ENCODE measurements around the gene PSPC1. TPM values are rescaled to one million over a fixed set of nuclear protein-coding genes. Genes with fewer than 3 reads are reported as not detected.
"Not testable (repeated sequence)": the region's sequence is repeated elsewhere in the genome, so short reads cannot be mapped to it uniquely, and the experiment has no call there.

Gene PSPC1
- total and polyA plus RNA-seq, 3 experiments from 2014 or later = 33.0 to 112 (median 104) TPM

GRCh38 chr13:19709039-19709438, 73.7 kb downstream of the PSPC1 start:
- CTCF ChIA-PET; H3K27ac ChIP-seq (ENCODE audit: low read depth, low read length); DNase-seq; H3K9me3 ChIP-seq (ENCODE audit: low read length); H3K9me3 Mint-ChIP-seq; H3K27ac Mint-ChIP-seq; H3K4me3 ChIP-seq (ENCODE audit: low read length); H3K36me3 ChIP-seq (ENCODE audit: insufficient read depth, low read length); H3K27me3 ChIP-seq (ENCODE audit: insufficient read depth, low read length, poor library complexity, severe bottlenecking); H3K27me3 Mint-ChIP-seq; POLR2A ChIA-PET; H3K4me3 Mint-ChIP-seq; H3K4me1 ChIP-seq (ENCODE audit: insufficient read depth, low read length): not testable (repeated sequence)
- Mint-ChIP-seq H3K36me3 (peaks cover 0 to 34% (median 0%) of the 10 kb centered on the region in 3 donors), H3K4me1 (peaks cover 18 to 55% (median 44%) of the 10 kb centered on the region in 3 donors)

- H3K4me3 Mint-ChIP-seq; H3K9me3 ChIP-seq (ENCODE audit: low read length); POLR2A ChIA-PET; H3K9me3 Mint-ChIP-seq; H3K4me3 ChIP-seq (ENCODE audit: low read length); CTCF ChIA-PET; H3K27ac ChIP-seq (ENCODE audit: low read depth, low read length); H3K36me3 ChIP-seq (ENCODE audit: insufficient read depth, low read length); H3K27me3 Mint-ChIP-seq; H3K27ac Mint-ChIP-seq; H3K4me1 ChIP-seq (ENCODE audit: insufficient read depth, low read length); H3K27me3 ChIP-seq (ENCODE audit: insufficient read depth, low read length, poor library complexity, severe bottlenecking); DNase-seq: not testable (repeated sequence)
- H3K4me1 Mint-ChIP-seq = peaks cover 17 to 46% (median 29%) of the 10 kb centered on the region in 3 donors
- peaks cover 0 to 39% (median 3%) of the 10 kb centered on the region in 3 donors for H3K36me3 Mint-ChIP-seq
Observed at GRCh38 chr13:19704256-19704655, 78.5 kb downstream of the PSPC1 start.

GRCh38 chr13:19701619-19702018, 81.1 kb downstream of the PSPC1 start:
- Mint-ChIP-seq H3K36me3 (peaks cover 0 to 42% (median 3%) of the 10 kb centered on the region in 3 donors), H3K4me1 (peaks cover 18 to 47% (median 28%) of the 10 kb centered on the region in 3 donors)
- H3K4me3 ChIP-seq (ENCODE audit: low read length); CTCF ChIA-PET; H3K9me3 Mint-ChIP-seq; H3K9me3 ChIP-seq (ENCODE audit: low read length); H3K36me3 ChIP-seq (ENCODE audit: insufficient read depth, low read length); H3K27me3 Mint-ChIP-seq; DNase-seq; H3K4me3 Mint-ChIP-seq; H3K27ac Mint-ChIP-seq; POLR2A ChIA-PET; H3K4me1 ChIP-seq (ENCODE audit: insufficient read depth, low read length); H3K27me3 ChIP-seq (ENCODE audit: insufficient read depth, low read length, poor library complexity, severe bottlenecking); H3K27ac ChIP-seq (ENCODE audit: low read depth, low read length): not testable (repeated sequence)

- CTCF ChIA-PET = not testable (repeated sequence)
Observed at GRCh38 chr13:19700963-19701362, 81.8 kb downstream of the PSPC1 start.

GRCh38 chr13:19695829-19696228, 86.9 kb downstream of the PSPC1 start:
- Histone ChIP-seq H3K4me3 (ENCODE audit: low read length) (no peak overlapping the region), H3K4me1 (ENCODE audit: insufficient read depth, low read length) (no peaks in the 10 kb centered on the region), H3K27ac (ENCODE audit: low read depth, low read length) (no peak overlapping the region), H3K9me3 (ENCODE audit: low read length) (no peaks in the 10 kb centered on the region), H3K27me3 (ENCODE audit: insufficient read depth, low read length, poor library complexity, severe bottlenecking) (no peaks in the 10 kb centered on the region), H3K36me3 (ENCODE audit: insufficient read depth, low read length) (no peaks in the 10 kb centered on the region)
- Mint-ChIP-seq H3K27me3 (no peaks in the 10 kb centered on the region), H3K4me1 (peaks cover 23 to 54% (median 50%) of the 10 kb centered on the region in 3 donors), H3K36me3 (peaks cover 3 to 40% (median 4%) of the 10 kb centered on the region in 3 donors), H3K4me3 (no peak overlapping the region), H3K27ac (no peak overlapping the region), H3K9me3 (no peaks in the 10 kb centered on the region)
- POLR2A ChIA-PET = no interaction called here
- no peak for DNase-seq
- CTCF ChIA-PET = no interaction called here

More at GRCh38 chr13:19700963-19701362, 81.8 kb downstream of the PSPC1 start:
- Mint-ChIP-seq H3K4me1 (peaks cover 17 to 52% (median 31%) of the 10 kb centered on the region in 3 donors), H3K36me3 (peaks cover 0 to 42% (median 3%) of the 10 kb centered on the region in 3 donors)
- H3K27me3 ChIP-seq (ENCODE audit: insufficient read depth, low read length, poor library complexity, severe bottlenecking); H3K4me3 ChIP-seq (ENCODE audit: low read length); POLR2A ChIA-PET; H3K9me3 ChIP-seq (ENCODE audit: low read length); H3K27ac ChIP-seq (ENCODE audit: low read depth, low read length); H3K36me3 ChIP-seq (ENCODE audit: insufficient read depth, low read length); H3K27ac Mint-ChIP-seq; H3K4me3 Mint-ChIP-seq; H3K9me3 Mint-ChIP-seq; H3K27me3 Mint-ChIP-seq; H3K4me1 ChIP-seq (ENCODE audit: insufficient read depth, low read length); DNase-seq: not testable (repeated sequence)

GRCh38 chr13:19695428-19695827, 87.3 kb downstream of the PSPC1 start:
- DNase-seq = no peak
- H3K36me3 ChIP-seq (ENCODE audit: insufficient read depth, low read length) = no peaks in the 10 kb centered on the region
- H3K27me3 ChIP-seq (ENCODE audit: insufficient read depth, low read length, poor library complexity, severe bottlenecking) = no peaks in the 10 kb centered on the region
- H3K4me3 ChIP-seq (ENCODE audit: low read length) = no peak overlapping the region
- H3K9me3 ChIP-seq (ENCODE audit: low read length) = no peaks in the 10 kb centered on the region
- peaks cover 3 to 42% (median 4%) of the 10 kb centered on the region in 3 donors for H3K36me3 Mint-ChIP-seq
- no peaks in the 10 kb centered on the region for H3K9me3 Mint-ChIP-seq
- no peaks in the 10 kb centered on the region for H3K27me3 Mint-ChIP-seq
- peaks cover 24 to 58% (median 50%) of the 10 kb centered on the region in 3 donors for H3K4me1 Mint-ChIP-seq
- ChIA-PET POLR2A (no interaction called here), CTCF (no interaction called here)
- no peak overlapping the region for H3K27ac ChIP-seq (ENCODE audit: low read depth, low read length)
- peak overlapping the region in 1 of 8 donors; percentile 31 for H3K27ac Mint-ChIP-seq
- H3K4me3 Mint-ChIP-seq = no peak overlapping the region
- no peaks in the 10 kb centered on the region for H3K4me1 ChIP-seq (ENCODE audit: insufficient read depth, low read length)

GRCh38 chr13:19691447-19691846, 91.3 kb downstream of the PSPC1 start:
- H3K4me1 ChIP-seq (ENCODE audit: insufficient read depth, low read length); H3K4me3 Mint-ChIP-seq; POLR2A ChIA-PET; CTCF ChIA-PET; H3K27ac ChIP-seq (ENCODE audit: low read depth, low read length); H3K36me3 ChIP-seq (ENCODE audit: insufficient read depth, low read length); H3K27me3 ChIP-seq (ENCODE audit: insufficient read depth, low read length, poor library complexity, severe bottlenecking); H3K4me3 ChIP-seq (ENCODE audit: low read length); H3K9me3 ChIP-seq (ENCODE audit: low read length); H3K9me3 Mint-ChIP-seq; DNase-seq; H3K27me3 Mint-ChIP-seq: not testable (repeated sequence)
- Mint-ChIP-seq H3K27ac (peak overlapping the region in 1 of 8 donors; percentile 55), H3K36me3 (peaks cover 3 to 30% (median 4%) of the 10 kb centered on the region in 3 donors), H3K4me1 (peaks cover 16 to 38% (median 29%) of the 10 kb centered on the region in 3 donors)

GRCh38 chr13:19685437-19685836, 97.3 kb downstream of the PSPC1 start:
- Mint-ChIP-seq H3K4me1 (peaks cover 24 to 53% (median 48%) of the 10 kb centered on the region in 3 donors), H3K27ac (peak overlapping the region in 3 of 8 donors; percentile 6 to 35 (median 15)), H3K4me3 (no peak overlapping the region), H3K9me3 (no peaks in the 10 kb centered on the region), H3K27me3 (no peaks in the 10 kb centered on the region), H3K36me3 (peaks cover 0 to 32% (median 5%) of the 10 kb centered on the region in 3 donors)
- ChIA-PET POLR2A (no interaction called here), CTCF (no interaction called here)
- Histone ChIP-seq H3K36me3 (ENCODE audit: insufficient read depth, low read length) (no peaks in the 10 kb centered on the region), H3K4me1 (ENCODE audit: insufficient read depth, low read length) (peaks cover 12% of the 10 kb centered on the region), H3K27ac (ENCODE audit: low read depth, low read length) (no peak overlapping the region), H3K9me3 (ENCODE audit: low read length) (no peaks in the 10 kb centered on the region), H3K4me3 (ENCODE audit: low read length) (no peak overlapping the region), H3K27me3 (ENCODE audit: insufficient read depth, low read length, poor library complexity, severe bottlenecking) (no peaks in the 10 kb centered on the region)
- no peak for DNase-seq

GRCh38 chr13:19685034-19685433, 97.7 kb downstream of the PSPC1 start:
- Histone ChIP-seq H3K27ac (ENCODE audit: low read depth, low read length) (no peak overlapping the region), H3K36me3 (ENCODE audit: insufficient read depth, low read length) (no peaks in the 10 kb centered on the region), H3K27me3 (ENCODE audit: insufficient read depth, low read length, poor library complexity, severe bottlenecking) (no peaks in the 10 kb centered on the region), H3K4me3 (ENCODE audit: low read length) (no peak overlapping the region), H3K9me3 (ENCODE audit: low read length) (no peaks in the 10 kb centered on the region), H3K4me1 (ENCODE audit: insufficient read depth, low read length) (peaks cover 12% of the 10 kb centered on the region)
- no peak overlapping the region for H3K4me3 Mint-ChIP-seq
- CTCF ChIA-PET = no interaction called here
- DNase-seq = no peak
- peaks cover 25 to 49% (median 44%) of the 10 kb centered on the region in 3 donors for H3K4me1 Mint-ChIP-seq
- POLR2A ChIA-PET = no interaction called here
- H3K9me3 Mint-ChIP-seq = no peaks in the 10 kb centered on the region
- peak overlapping the region in 2 of 8 donors; percentile 15 to 35 for H3K27ac Mint-ChIP-seq
- no peaks in the 10 kb centered on the region for H3K27me3 Mint-ChIP-seq
- H3K36me3 Mint-ChIP-seq = peaks cover 0 to 29% (median 5%) of the 10 kb centered on the region in 3 donors

Data from CD8-positive, alpha-beta memory T cell (primary cell).